Measurements from ENCODE around the gene MYH1. TPM values are rescaled to one million over a fixed set of nuclear protein-coding genes. Genes with fewer than 3 reads are reported as not detected.

The MYH1 gene
- total RNA-seq, 2 experiments from 2014 or later = not detected

DNA sequence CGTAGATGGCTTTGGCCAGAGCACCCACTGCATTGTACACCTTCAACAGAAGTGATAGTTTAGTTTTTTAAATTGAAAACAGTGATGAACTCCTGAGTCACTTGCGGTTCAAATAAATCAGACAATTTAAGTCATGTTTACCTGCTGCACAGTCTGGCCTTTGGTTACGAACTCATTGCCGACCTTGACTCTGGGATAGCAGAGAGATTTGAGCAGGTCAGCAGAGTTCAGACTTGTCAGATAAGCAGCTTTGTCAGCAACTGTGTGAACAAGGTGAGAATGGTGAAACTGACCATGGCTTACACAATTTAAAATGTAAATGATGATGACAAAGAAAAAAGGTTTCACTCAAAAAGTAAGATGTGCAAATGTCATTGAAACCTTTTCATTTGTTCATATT lies 58.3 kb downstream of the MYH1 start:
- POLR2A ChIA-PET = no interaction called here
- Mint-ChIP-seq H3K9me3 (no peaks in the 10 kb centered on the region), H3K36me3 (ENCODE audit: low read depth) (no peaks in the 10 kb centered on the region), H3K27ac (no peak overlapping the region), H3K4me1 (no peaks in the 10 kb centered on the region), H3K4me3 (no peak overlapping the region), H3K27me3 (no peaks in the 10 kb centered on the region)
- CTCF ChIA-PET = no interaction called here
- DNase-seq = no peak

DNA sequence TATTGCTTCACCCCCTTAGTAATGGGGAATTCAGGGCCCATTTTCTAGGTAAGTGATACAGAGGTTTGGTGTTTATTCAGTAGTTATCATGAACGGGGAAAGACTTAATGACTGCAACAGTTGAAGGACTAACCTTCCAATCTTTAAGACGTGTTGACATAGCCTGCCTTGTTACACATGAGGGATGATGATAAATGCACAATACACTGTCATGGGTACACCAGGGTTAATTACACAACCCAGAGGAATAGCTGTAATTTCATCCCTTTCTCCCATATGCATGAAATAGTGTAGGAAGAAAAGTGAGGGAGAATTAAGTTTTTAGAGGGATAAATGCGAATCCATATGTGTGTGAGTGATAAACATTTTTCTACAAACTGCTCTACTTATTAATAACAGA lies 59.6 kb downstream of the MYH1 start:
- no peak for DNase-seq
- POLR2A ChIA-PET = no interaction called here
- H3K9me3 Mint-ChIP-seq = no peaks in the 10 kb centered on the region
- CTCF ChIA-PET = no interaction called here
- no peak overlapping the region for H3K27ac Mint-ChIP-seq
- H3K27me3 Mint-ChIP-seq = no peaks in the 10 kb centered on the region
- no peaks in the 10 kb centered on the region for H3K4me1 Mint-ChIP-seq
- H3K4me3 Mint-ChIP-seq = no peak overlapping the region
- H3K36me3 Mint-ChIP-seq (ENCODE audit: low read depth) = no peaks in the 10 kb centered on the region

DNA sequence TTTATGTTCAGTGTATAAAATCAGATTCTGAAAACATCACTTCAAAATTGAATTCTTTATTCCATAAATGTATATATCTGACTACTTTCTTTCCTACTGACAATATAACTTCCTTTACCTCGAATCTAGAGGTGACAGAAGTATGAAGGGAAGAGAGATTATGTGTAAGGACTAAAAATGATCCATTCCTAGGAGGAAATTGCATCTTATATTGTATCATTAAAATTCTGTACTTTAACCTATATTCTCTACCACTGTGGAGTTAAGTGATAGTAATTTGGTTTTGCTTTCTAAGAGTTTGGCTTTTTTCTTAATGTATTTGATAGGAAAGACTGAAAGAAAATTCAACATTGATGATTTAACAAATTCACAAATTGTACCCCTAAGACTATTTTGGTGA lies 60.4 kb downstream of the MYH1 start:
- POLR2A ChIA-PET = no interaction called here

DNA sequence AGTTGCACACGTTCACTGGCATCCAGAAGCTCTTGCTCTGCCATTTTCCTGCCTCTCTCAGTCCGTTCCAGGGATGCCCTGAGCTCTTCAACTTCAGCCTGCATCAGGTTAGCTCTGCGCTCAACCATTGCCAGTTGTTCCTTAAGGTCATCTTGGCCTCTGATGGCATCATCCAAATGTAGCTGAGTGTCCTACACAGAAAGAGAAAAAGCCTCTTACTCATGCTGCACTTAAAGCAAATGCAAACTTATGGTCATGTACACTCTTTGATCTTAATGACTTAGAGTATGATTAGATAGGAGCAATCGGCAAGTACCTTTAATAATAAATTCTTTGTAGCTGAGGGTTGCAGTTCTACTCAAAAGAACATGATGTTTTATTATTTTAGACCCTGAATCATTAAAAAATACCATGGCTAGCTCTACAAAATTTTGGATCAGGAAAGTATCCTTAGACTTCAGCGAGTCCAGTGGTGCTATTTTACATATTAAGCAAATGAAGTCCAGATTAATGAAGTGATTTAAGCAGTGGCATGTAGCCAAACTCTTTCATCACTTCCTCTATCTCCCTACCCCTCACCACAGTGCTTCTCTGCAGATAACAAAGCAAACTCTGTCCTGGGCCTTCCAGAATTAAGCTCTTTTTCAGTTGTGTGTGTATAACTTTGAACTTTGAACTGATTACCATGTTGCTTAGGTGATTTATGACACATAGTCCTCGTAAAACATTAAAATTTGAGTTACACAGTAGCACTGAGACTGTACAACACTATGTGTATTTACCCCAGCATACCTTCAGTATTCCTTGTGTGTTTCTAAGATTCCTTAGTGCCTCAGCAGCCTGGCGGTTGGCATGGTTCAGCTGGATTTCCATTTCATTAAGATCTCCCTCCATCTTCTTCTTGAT lies 71.1 kb downstream of the MYH1 start:
- CTCF ChIA-PET = no interaction called here
- Mint-ChIP-seq H3K27ac (no peak overlapping the region), H3K9me3 (no peaks in the 10 kb centered on the region), H3K27me3 (peaks cover 6% of the 10 kb centered on the region), H3K4me3 (no peak overlapping the region), H3K4me1 (no peaks in the 10 kb centered on the region), H3K36me3 (ENCODE audit: low read depth) (no peaks in the 10 kb centered on the region)
- no peak for DNase-seq
- POLR2A ChIA-PET = no interaction called here

More for the DNA sequence above, 60.4 kb downstream of the MYH1 start:
- CTCF ChIA-PET = no interaction called here
- DNase-seq = no peak
- H3K36me3 Mint-ChIP-seq (ENCODE audit: low read depth) = no peaks in the 10 kb centered on the region
- H3K9me3 Mint-ChIP-seq = no peaks in the 10 kb centered on the region
- no peak overlapping the region for H3K27ac Mint-ChIP-seq
- H3K27me3 Mint-ChIP-seq = no peaks in the 10 kb centered on the region
- no peaks in the 10 kb centered on the region for H3K4me1 Mint-ChIP-seq
- no peak overlapping the region for H3K4me3 Mint-ChIP-seq

Other genes starting within 250 kb of the MYH1 start
- gene MYH13, start 145.5 kb downstream of the MYH1 start, total RNA-seq = not detected
- gene MYH8, start 96.6 kb downstream of the MYH1 start, total RNA-seq = not detected
- gene MYH4, start 49.0 kb downstream of the MYH1 start, total RNA-seq = not detected
- not detected for gene MYH2, start 31.1 kb upstream of the MYH1 start, total RNA-seq
- 1 to 10 TPM; 2.5 to 3.0 TPM for gene MYH3, start 138.8 kb upstream of the MYH1 start, total RNA-seq
- 10 to 100 TPM; 19.9 to 24.5 TPM for gene SCO1, start 179.0 kb upstream of the MYH1 start, total RNA-seq
- 10 to 100 TPM; 15.3 to 15.4 TPM for gene ADPRM, start 179.1 kb upstream of the MYH1 start, total RNA-seq
- gene TMEM220, start 211.5 kb upstream of the MYH1 start, total RNA-seq = under 1 TPM; 0.10 to 0.78 TPM

Data from activated CD4-positive, alpha-beta memory T cell treated with anti-CD3 and anti-CD28 coated beads, Interleukin-2, amount 10 ng/mL, durations not matched to agents 7 days and 5 days (primary cell).